Measurements from ENCODE around the gene GPR18. TPM values are rescaled to one million over a fixed set of nuclear protein-coding genes. Genes with fewer than 3 reads are reported as not detected.

The GPR18 gene
- total and polyA plus RNA-seq, 2 of the 4 experiments (the other 2 are of a cell fraction) = not detected

- Histone ChIP-seq H3K9me1 (ENCODE audit: insufficient read depth, low read length) (peaks cover 1% of the 10 kb centered on the region; the same call in 1 of the 2 replicates), H2BK5ac (ENCODE audit: low read depth, low read length, poor library complexity, severe bottlenecking) (no peak overlapping the region), H2BK15ac (ENCODE audit: low read depth, low read length) (no peak overlapping the region), H3K9ac (ENCODE audit: low read depth, low read length) (no peak overlapping the region), H4K5ac (ENCODE audit: low read depth, low read length) (no peak overlapping the region), H2AFZ (replicated peaks; ENCODE audit: low read length, poor library complexity) (no peak overlapping the region), H3K18ac (ENCODE audit: low read depth, low read length) (no peak overlapping the region), H4K20me1 (ENCODE audit: insufficient read depth, low read length) (no peaks in the 10 kb centered on the region), H3K56ac (ENCODE audit: extremely low read depth, insufficient read depth, low read length) (no peak overlapping the region), H3K9me3 (ENCODE audit: control insufficient read depth, insufficient read depth, low read length) (no peaks in the 10 kb centered on the region), H3K14ac (replicated peaks; ENCODE audit: low read depth, low read length) (no peak overlapping the region), H3K27me3 (ENCODE audit: control insufficient read depth, insufficient read depth, low read length) (no peaks in the 10 kb centered on the region), H2BK20ac (ENCODE audit: low read depth, low read length) (no peak overlapping the region), H3K27ac (ENCODE audit: insufficient read depth, low read length) (no peak overlapping the region), H3K4me2 (ENCODE audit: low read depth, low read length) (no peak overlapping the region), H3K79me1 (ENCODE audit: low read depth in 1 of 2, low read length in 2 of 2) (peaks cover 4 to 7% of the 10 kb centered on the region in 2 experiments; a peak in 2 of 4 replicates), H4K91ac (ENCODE audit: insufficient read depth, low read depth, low read length) (no peak overlapping the region), H3K4ac (ENCODE audit: low read depth, low read length) (no peak overlapping the region), H4K8ac (ENCODE audit: low read depth in 2 of 2, low read length in 2 of 2) (no peak overlapping the region), H2AK9ac (replicated peaks; ENCODE audit: low read depth, low read length, poor library complexity) (no peak overlapping the region), H3K4me1 (ENCODE audit: control insufficient read depth, insufficient read depth, low read length) (peaks cover 4% of the 10 kb centered on the region; the same call in 1 of the 2 replicates), H2AK5ac (ENCODE audit: low read depth, low read length) (no peak overlapping the region), H2BK120ac (ENCODE audit: low read depth, low read length) (no peak overlapping the region), H3K36me3 (ENCODE audit: control insufficient read depth, insufficient read depth, low read length) (peaks cover 7% of the 10 kb centered on the region), H3K4me3 (ENCODE audit: insufficient read depth, low read depth, low read length) (no peak overlapping the region), H3K23ac (ENCODE audit: low read depth, low read length) (no peak overlapping the region)
- ChIA-PET POLR2A (ENCODE audit: unreplicated experiment) (no interaction called here), CTCF (no interaction called here)
- WGBS, 2 experiments (ENCODE audit: extremely low coverage in 2 of 2, insufficient read length in 1 of 2) = 81% methylated on average over 4 of the region's 14 CpGs; no CpG with 5 or more reads in 1 of the 2 experiments
- dilution Hi-C loops (cut with HindIII; ENCODE audit: low sequenced_read_pairs, unreplicated experiment) = no loop called here
- TF ChIP-seq, protein P1, sequence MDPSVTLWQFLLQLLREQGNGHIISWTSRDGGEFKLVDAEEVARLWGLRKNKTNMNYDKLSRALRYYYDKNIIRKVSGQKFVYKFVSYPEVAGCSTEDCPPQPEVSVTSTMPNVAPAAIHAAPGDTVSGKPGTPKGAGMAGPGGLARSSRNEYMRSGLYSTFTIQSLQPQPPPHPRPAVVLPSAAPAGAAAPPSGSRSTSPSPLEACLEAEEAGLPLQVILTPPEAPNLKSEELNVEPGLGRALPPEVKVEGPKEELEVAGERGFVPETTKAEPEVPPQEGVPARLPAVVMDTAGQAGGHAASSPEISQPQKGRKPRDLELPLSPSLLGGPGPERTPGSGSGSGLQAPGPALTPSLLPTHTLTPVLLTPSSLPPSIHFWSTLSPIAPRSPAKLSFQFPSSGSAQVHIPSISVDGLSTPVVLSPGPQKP (IDR thresholded peaks at IDR 0.05; ENCODE audit: borderline replicate concordance, low read depth, low read length) = no peak
- TF ChIP-seq MAZ (IDR thresholded peaks at IDR 0.05; ENCODE audit: borderline replicate concordance, low read depth, low read length) (no peak), MXI1 (IDR thresholded peaks at IDR 0.05; ENCODE audit: borderline replicate concordance, low read depth, low read length) (no peak), FOS (IDR thresholded peaks at IDR 0.05; ENCODE audit: low read depth, low read length) (no peak), RFX5 (IDR thresholded peaks at IDR 0.05; ENCODE audit: low read depth, low read length) (no peak), CHD1 (IDR thresholded peaks at IDR 0.05; ENCODE audit: low read depth, low read length) (no peak), RAD21 (IDR thresholded peaks at IDR 0.05; ENCODE audit: low read length) (no peak)
- TF ChIP-seq, protein P2, sequence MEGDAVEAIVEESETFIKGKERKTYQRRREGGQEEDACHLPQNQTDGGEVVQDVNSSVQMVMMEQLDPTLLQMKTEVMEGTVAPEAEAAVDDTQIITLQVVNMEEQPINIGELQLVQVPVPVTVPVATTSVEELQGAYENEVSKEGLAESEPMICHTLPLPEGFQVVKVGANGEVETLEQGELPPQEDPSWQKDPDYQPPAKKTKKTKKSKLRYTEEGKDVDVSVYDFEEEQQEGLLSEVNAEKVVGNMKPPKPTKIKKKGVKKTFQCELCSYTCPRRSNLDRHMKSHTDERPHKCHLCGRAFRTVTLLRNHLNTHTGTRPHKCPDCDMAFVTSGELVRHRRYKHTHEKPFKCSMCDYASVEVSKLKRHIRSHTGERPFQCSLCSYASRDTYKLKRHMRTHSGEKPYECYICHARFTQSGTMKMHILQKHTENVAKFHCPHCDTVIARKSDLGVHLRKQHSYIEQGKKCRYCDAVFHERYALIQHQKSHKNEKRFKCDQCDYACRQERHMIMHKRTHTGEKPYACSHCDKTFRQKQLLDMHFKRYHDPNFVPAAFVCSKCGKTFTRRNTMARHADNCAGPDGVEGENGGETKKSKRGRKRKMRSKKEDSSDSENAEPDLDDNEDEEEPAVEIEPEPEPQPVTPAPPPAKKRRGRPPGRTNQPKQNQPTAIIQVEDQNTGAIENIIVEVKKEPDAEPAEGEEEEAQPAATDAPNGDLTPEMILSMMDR (conservative IDR thresholded peaks at IDR 0.05; ENCODE audit: low read depth, low read length) = no peak
- no peak for DNase-seq
- ATAC-seq (ENCODE audit: low read depth) = no peak
- no TSS peak for BruUV-seq (replicated peaks)
- intact Hi-C loops (cut with micrococcal nuclease) = loop anchor here (5.0 kb wide), 1 partner anchor 53 kb away; the partner anchor contains the start of gene UBAC2
- in situ Hi-C loops (cut with MboI; ENCODE audit: low sequenced_read_pairs) = no loop called here
These were observed 3.3 kb downstream of the GPR18 start for GRCh38 chr13:99254830-99255229.

Measured in IMR-90 (cell line).